GM18867 (cell line): ENCODE results near the gene HSD3B1.
A peak's percentile ranks its signal among the peaks of the same experiment; 100 is the strongest.
"Not testable (repeated sequence)": the region's sequence is repeated elsewhere in the genome, so short reads cannot be mapped to it uniquely, and the experiment has no call there.

ENCODE experiments used
- ATAC-seq: cut with Tn5 transposase; IDR thresholded peaks from one replicate; pipeline ENCODE4 v1.9.1; 2021; ENCODE audit warnings: mild to moderate bottlenecking, moderate library complexity; ENCODE audit not compliant: unreplicated experiment

Gene HSD3B1

GRCh38 chr1:119489201-119489600, 17.8 kb upstream of the HSD3B1 start:
- no peak for ATAC-seq

- ATAC-seq: no peak
Observed at GRCh38 chr1:119490925-119491324, 16.1 kb upstream of the HSD3B1 start.

- no peak for ATAC-seq
Observed at GRCh38 chr1:119492763-119493162, 14.2 kb upstream of the HSD3B1 start.

- ATAC-seq: peak; percentile 45
Observed at GRCh38 chr1:119504831-119505230, 2.2 kb upstream of the HSD3B1 start.

GRCh38 chr1:119510046-119510445, 3.0 kb downstream of the HSD3B1 start:
- ATAC-seq: no peak

GRCh38 chr1:119515221-119515620, 8.2 kb downstream of the HSD3B1 start:
- no peak for ATAC-seq

- no peak for ATAC-seq
Observed at GRCh38 chr1:119516247-119516646, 9.2 kb downstream of the HSD3B1 start.

- ATAC-seq: no peak
Observed at GRCh38 chr1:119516680-119517079, 9.7 kb downstream of the HSD3B1 start.

- ATAC-seq: not testable (repeated sequence)
Observed at GRCh38 chr1:119517667-119518066, 10.7 kb downstream of the HSD3B1 start.

GRCh38 chr1:119531606-119532323, 24.8 kb downstream of the HSD3B1 start:
- ATAC-seq: no peak

GRCh38 chr1:119532324-119532910, 25.4 kb downstream of the HSD3B1 start:
- no peak for ATAC-seq

- ATAC-seq: no peak
Observed at GRCh38 chr1:119535381-119535780, 28.4 kb downstream of the HSD3B1 start.

GRCh38 chr1:119537966-119538365, 31.0 kb downstream of the HSD3B1 start:
- no peak for ATAC-seq

- ATAC-seq: no peak
Observed at GRCh38 chr1:119539636-119540035, 32.6 kb downstream of the HSD3B1 start.

- ATAC-seq: no peak
Observed at GRCh38 chr1:119541389-119541788, 34.4 kb downstream of the HSD3B1 start.

GRCh38 chr1:119542492-119542946, 35.5 kb downstream of the HSD3B1 start:
- no peak for ATAC-seq

- no peak for ATAC-seq
Observed at GRCh38 chr1:119544165-119544762, 37.3 kb downstream of the HSD3B1 start.

- no peak for ATAC-seq
Observed at GRCh38 chr1:119546641-119547040, 39.6 kb downstream of the HSD3B1 start.

GRCh38 chr1:119547306-119547705, 40.3 kb downstream of the HSD3B1 start:
- ATAC-seq: no peak

GRCh38 chr1:119547805-119548204, 40.8 kb downstream of the HSD3B1 start:
- no peak for ATAC-seq

GRCh38 chr1:119549719-119550132, 42.7 kb downstream of the HSD3B1 start:
- peak; percentile 88 for ATAC-seq

- no peak for ATAC-seq
Observed at GRCh38 chr1:119550381-119550780, 43.4 kb downstream of the HSD3B1 start.
